HG02571 (cell line): ENCODE measurements around the gene ATP6V0E2.
A peak's percentile ranks its signal among the peaks of the same experiment; 100 is the strongest.

Experiments
- ATAC-seq: cut with Tn5 transposase; IDR thresholded peaks from one replicate; pipeline ENCODE4 v1.9.1; 2021; ENCODE audit warnings: mild to moderate bottlenecking, moderate library complexity; ENCODE audit not compliant: unreplicated experiment

The ATP6V0E2 gene

DNA sequence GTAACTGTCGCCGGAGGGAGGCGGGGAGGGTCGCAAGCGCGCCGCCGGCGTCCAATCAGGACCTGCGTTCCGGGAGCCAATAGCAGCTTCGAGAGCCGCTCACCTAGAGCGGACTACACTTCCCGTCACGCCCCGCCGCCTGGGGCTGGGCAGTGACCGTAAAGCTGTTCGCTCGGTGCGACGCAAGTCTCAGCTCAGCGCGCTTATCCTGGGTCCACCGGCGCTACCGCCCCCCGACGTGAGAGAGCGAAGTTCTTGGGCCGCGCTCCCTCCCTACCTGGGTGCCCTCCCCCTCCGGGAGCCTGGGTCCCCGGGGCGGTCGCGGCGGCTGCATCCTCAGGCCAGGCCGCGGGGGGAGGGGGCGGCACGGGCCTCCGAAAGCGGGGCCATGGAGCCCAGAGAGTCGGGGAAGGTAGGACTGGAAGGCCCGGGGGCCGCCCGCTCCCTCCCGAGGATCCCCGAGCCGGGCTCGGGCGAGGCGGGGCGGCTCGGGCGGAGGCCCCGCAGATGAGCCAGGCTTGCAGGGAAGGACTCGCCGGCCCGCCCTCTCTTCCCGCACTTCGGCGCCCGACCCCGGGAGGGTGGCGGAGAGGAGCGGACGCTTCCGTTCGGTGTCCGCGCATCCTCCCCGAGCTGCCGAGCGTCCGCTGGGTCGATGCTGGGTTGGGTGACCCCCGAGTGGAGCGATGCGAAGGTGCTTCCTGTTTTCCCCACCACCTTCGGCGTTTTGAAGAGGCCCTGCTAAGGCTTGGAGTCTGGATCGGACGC is 35.4 kb upstream of the ATP6V0E2 start, which contains the start of gene ZNF862:
ZNF862 (plus strand) TSS at position 152 of the 768 bp plus-strand sequence; CDS start at position 389, 237 bp downstream.
- ATAC-seq = peak; percentile 99

GRCh38 chr7:149838992-149839408 is 34.8 kb upstream of the ATP6V0E2 start:
- ATAC-seq = no peak

DNA sequence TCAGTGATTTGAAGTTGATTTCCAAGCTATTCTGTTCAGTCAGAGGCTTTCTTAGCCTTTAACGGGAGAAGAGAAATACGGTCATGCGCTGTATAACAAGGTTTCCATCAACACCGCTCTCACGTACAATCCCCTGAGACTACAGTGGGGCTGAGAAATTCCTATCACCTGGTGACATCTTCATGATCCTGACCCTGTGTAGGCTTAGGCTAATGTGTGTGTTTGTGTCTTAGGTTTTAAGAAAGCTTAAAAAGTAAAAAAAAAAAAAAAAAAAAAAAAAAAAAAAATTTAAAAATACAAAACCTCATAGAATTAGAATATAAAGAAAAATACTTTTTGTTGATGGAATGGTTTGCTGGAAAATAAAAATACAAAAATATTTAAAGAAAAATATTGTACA is 33.8 kb upstream of the ATP6V0E2 start:
- ATAC-seq = no peak

DNA sequence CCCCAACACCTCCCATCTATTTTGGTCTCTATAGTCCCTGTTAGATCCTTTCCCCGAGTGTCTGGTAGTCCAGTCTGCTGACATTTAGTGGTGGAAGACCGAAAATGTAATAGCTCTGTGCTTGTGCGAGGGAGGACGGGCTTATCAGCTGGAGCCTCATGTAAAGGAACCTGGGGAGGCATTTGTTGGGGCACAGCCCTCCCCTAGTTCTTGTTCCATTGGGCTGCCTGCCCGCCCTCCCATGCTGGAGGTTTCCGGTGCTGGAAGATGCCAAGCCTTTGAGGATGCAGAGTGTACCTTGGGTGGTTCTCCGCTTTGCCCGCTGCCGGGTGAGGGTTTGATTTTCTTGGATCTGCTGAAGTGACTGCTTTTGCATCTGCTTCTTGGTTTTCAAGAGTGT is 30.2 kb upstream of the ATP6V0E2 start:
- no peak for ATAC-seq

DNA sequence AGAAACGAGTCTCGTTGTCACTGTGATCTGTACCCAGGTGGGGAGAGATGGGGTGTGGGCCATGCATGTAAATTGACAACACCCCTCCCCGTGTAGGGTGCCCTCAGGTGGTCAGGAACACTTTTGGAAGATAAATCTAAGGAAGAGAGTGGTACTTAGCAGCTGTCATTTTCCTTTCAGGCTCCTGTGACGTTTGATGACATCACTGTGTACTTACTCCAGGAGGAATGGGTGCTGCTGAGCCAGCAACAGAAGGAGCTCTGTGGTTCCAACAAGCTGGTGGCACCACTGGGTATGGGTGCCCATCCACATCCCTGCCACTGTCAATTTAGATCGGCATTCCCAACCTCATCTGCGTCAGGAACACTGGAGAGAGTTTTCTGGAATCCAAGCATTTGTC is 29.3 kb upstream of the ATP6V0E2 start:
- no peak for ATAC-seq

DNA sequence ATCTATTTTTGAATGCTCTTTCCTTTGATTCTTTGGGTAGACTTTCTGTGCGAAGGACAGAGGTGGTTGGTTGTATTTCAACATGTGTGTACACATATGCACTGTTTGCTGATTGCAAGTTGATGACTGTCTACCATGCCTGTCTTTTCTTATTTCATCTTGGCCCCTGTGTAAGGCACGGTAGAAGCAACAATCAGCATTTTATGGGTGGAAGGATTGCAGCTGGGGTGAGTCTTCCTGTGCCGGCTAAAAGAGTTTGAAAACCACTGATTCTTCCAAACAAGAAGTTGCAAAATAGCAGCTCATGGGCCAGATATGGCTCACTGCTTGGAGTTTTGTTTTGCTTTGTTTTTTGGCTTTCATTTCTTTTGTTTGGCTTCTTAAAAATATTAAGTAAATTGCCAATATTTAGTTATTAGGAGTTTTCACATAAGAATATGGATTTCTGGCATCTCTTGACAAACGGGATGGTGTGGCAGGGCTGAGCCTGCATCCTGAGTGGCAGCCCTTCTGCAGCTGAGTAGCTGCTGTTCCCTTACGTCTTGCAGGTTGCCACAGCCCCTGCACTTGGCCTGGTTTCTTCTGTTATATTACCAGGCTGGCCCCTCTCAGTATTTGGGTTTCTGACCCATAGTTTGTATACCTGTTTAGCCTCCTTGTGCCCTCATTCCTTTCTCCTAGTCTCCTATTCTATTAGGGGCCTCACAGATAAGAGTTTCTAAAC is 28.4 kb upstream of the ATP6V0E2 start:
- no peak for ATAC-seq

DNA sequence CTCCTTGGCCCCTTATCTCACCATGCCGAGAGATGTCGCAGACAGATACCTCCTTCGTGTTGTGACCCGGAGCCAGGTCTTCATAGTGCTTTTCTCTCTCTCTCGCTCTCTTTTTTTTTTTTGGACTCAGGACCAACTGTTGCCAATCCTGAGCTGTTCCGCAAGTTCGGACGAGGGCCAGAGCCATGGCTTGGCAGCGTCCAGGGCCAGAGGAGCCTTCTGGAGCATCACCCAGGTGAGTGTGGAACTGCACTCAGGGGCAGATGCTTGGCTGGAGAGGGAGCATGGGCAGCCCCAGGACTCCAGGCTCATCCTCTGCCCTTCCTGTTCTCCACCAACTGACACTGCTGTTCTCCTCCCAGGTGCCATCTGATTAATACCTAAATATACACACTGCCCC is 27.7 kb upstream of the ATP6V0E2 start:
- ATAC-seq = no peak

- ATAC-seq = peak; percentile 77
Observed at GRCh38 chr7:149846436-149847046, 27.2 kb upstream of the ATP6V0E2 start.

DNA sequence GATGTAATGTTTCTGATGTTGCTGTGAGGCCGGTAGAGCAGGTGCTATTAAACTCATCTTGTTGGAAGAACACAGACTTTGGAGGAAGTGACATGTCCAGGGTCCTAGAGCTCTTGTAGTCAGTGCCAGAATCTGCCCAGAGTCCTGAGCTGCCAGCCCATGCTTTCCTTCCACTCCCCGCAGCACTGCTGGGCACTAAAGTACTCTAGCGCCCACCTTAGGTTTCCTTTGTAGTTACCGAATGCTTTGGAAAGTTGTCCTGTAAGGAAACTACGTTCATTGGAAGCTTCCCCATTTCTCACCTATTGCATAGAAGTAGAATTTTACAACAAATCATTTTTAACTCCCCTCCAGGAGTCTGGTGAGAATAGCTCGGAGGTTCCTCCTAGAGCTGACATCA is 24.6 kb upstream of the ATP6V0E2 start:
- ATAC-seq = no peak

- no peak for ATAC-seq
Observed at GRCh38 chr7:149850007-149850594, 23.7 kb upstream of the ATP6V0E2 start.

DNA sequence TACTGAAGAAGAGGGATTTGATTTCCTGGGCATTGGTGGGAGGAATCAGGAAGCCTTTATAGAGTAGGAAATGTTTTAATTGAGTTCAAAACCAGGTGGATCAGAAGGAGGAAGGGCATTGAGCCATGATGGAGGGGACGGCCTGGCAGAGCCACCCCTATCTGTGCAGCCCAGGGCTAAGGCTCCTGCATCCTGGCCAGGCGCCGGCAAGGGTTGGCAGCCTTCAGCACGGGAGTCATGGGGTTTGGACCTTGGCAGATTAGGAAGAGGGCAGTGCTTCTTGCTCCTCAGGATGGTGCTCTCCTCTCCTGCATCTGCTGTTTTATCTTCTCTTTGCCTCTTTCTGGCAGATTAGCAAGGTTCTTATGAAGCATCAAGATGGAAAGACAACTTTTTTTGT is 23.1 kb upstream of the ATP6V0E2 start:
- no peak for ATAC-seq

GRCh38 chr7:149851449-149851848 is 22.3 kb upstream of the ATP6V0E2 start:
- no peak for ATAC-seq

DNA sequence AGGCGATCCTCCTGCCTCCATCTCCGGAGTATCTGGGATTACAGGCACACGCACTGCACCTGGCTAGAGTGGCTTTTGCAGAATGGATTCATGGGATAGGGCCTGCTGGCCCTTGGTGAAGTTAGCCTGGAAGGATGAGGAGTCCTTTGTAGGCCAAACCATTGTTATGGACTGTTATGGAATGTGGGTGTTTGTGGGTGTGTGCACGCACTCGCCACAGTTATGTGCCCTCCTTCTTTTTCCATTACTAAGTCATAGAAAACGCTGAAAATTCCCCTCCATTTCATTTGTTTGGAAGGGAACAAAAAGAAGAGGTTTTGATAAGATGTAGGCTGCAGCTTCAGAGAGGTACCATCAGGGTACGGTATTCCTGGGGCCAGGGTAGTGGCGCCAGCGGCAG is 20.6 kb upstream of the ATP6V0E2 start:
- ATAC-seq = no peak

GRCh38 chr7:149854611-149855360 is 19.0 kb upstream of the ATP6V0E2 start:
- ATAC-seq = no peak

DNA sequence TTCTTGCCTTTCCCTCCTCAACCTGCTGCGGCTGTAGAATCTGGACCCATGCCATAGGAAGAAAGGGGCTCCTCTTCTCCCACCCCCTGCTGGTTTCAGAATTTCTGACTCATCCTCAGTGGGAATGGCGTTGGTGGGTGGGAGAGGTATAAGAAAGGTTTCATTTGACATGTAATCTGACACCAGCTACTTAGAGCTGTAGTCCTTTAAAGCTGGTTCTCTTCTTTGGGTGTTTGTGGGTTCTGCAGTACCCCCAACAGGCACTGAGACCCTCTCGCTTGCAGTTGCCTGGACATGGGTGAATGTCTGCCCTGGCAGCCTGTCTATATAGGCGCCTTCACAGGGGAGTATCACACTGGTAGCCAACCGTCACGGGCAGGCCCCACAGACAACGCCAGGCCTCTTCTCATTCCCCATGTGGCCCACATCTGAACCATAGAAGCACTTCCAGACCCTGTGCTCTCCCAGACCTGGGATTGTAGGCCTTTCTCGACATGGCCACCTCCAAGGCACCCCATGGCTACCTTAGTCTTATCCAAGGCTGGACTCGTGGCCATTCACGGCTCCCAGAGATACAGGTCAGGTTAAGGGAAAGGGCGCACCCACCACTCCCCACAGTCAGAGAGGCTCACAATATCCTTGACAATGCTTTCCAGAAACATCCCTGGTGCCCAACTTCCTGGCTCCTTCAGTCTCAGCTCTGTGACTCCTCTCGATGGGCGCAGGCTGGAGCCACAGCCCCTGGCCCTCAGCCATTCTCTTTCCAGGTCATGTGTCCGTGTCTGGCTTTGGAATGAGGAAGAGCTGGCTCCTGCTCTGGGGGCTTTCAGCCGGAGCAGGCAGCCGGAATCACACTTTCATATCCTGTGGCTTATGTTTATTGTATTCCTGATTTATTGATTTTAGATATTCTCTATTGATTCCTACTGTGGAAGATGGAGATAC is 18.1 kb upstream of the ATP6V0E2 start:
- ATAC-seq = no peak

DNA sequence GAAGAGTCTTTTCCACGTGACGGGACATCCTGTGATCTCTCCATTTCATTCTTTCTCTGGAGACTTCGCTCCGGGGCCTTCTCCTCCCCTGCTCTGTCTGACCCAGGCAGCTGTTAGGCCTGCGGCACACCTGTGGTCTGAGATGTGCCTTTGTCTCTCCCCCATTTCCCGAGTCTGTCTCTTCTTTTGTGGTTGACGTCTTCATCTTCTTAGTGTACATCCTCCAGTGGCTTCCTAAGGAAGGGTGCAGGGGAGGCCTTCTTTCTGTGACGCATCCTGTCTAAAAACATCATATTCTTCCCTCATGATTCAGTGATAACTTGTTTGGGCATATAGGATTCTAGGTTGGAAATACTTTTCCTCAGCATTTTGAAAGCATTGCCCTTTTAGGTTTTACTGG is 17.2 kb upstream of the ATP6V0E2 start:
- ATAC-seq = no peak

- no peak for ATAC-seq
Observed at GRCh38 chr7:149859369-149859768, 14.4 kb upstream of the ATP6V0E2 start.

GRCh38 chr7:149859876-149860275 is 13.9 kb upstream of the ATP6V0E2 start:
- ATAC-seq = no peak

DNA sequence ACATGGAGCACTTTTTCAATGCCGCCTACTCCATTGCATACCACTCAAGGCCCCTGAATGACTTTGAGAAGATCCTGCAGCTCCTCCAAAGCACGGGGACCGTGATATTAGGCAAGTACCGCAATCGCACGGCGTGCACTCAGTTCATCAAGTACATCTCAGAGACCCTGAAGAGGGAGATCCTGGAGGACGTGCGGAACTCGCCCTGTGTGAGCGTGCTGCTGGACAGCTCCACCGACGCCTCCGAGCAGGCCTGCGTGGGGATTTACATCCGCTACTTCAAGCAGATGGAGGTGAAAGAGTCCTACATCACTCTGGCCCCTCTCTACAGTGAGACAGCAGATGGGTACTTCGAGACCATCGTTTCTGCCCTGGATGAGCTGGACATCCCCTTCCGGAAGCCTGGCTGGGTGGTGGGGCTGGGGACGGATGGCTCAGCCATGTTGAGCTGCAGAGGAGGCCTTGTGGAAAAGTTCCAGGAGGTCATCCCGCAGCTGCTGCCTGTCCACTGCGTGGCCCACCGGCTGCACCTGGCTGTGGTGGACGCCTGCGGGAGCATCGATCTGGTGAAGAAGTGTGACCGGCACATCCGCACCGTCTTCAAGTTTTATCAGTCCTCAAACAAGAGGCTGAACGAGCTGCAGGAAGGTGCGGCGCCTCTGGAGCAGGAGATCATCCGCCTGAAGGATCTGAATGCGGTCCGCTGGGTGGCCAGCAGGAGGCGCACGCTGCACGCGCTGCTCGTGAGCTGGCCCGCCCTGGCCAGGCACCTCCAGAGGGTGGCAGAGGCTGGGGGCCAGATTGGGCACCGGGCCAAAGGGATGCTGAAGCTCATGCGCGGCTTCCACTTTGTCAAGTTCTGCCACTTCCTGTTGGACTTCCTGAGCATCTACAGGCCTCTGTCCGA is 12.7 kb upstream of the ATP6V0E2 start:
- ATAC-seq = no peak
